Forelimb muscle (tissue), 1 donor: ENCODE results near the gene MRPL10. TPM values are rescaled to one million over a fixed set of nuclear protein-coding genes. Genes with fewer than 3 reads are reported as not detected.

Experiments
- DNase-seq: peaks from one replicate; pipeline ENCODE4 v3.0.0-alpha.2; 2013; ENCODE audit warnings: low read depth
- polyA plus RNA-seq: library from polyadenylated mRNA; unstranded; fragments of 120-200 nt; gene quantifications from one replicate; pipeline ENCODE4 v1.2.1, GENCODE V29; 2013; ENCODE audit not compliant: insufficient read length

MRPL10 gene
- polyA plus RNA-seq, 1 donor, result 59.2 TPM

GRCh38 chr17:47813512-47814031 is 17.8 kb downstream of the MRPL10 start:
- no peak for DNase-seq

- DNase-seq, result no peak
Observed at GRCh38 chr17:47813077-47813476, 18.3 kb downstream of the MRPL10 start.

- no peak for DNase-seq
Observed at GRCh38 chr17:47812146-47812920, 19.0 kb downstream of the MRPL10 start.

GRCh38 chr17:47811709-47812108 is 19.6 kb downstream of the MRPL10 start:
- DNase-seq, result no peak

- no peak for DNase-seq
Observed at GRCh38 chr17:47810901-47811635, 20.3 kb downstream of the MRPL10 start.

GRCh38 chr17:47810200-47810821 is 21.0 kb downstream of the MRPL10 start:
- no peak for DNase-seq

- DNase-seq, result no peak
Observed at GRCh38 chr17:47808830-47809480, 22.4 kb downstream of the MRPL10 start.

- DNase-seq, result no peak
Observed at GRCh38 chr17:47808036-47808829, 23.1 kb downstream of the MRPL10 start.

- DNase-seq, result no peak
Observed at GRCh38 chr17:47807421-47807820, 23.9 kb downstream of the MRPL10 start.

- DNase-seq, result no peak
Observed at GRCh38 chr17:47806913-47807255, 24.5 kb downstream of the MRPL10 start.

GRCh38 chr17:47806026-47806912 is 25.1 kb downstream of the MRPL10 start:
- DNase-seq, result no peak

GRCh38 chr17:47804461-47804860 is 26.9 kb downstream of the MRPL10 start:
- DNase-seq, result no peak

GRCh38 chr17:47803751-47804150 is 27.6 kb downstream of the MRPL10 start:
- no peak for DNase-seq

GRCh38 chr17:47803201-47803600 is 28.1 kb downstream of the MRPL10 start:
- no peak for DNase-seq

GRCh38 chr17:47802341-47803022 is 28.9 kb downstream of the MRPL10 start:
- DNase-seq, result no peak

- DNase-seq, result no peak
Observed at GRCh38 chr17:47801906-47802305, 29.4 kb downstream of the MRPL10 start.

- no peak for DNase-seq
Observed at GRCh38 chr17:47801176-47801765, 30.1 kb downstream of the MRPL10 start.

- DNase-seq, result no peak
Observed at GRCh38 chr17:47800686-47801085, 30.7 kb downstream of the MRPL10 start.

GRCh38 chr17:47797797-47798196 is 33.5 kb downstream of the MRPL10 start:
- DNase-seq, result no peak
